ENCODE results near the gene GRM4. TPM values are rescaled to one million over a fixed set of nuclear protein-coding genes. Genes with fewer than 3 reads are reported as not detected.

GRM4 gene
- total and polyA plus RNA-seq, 9 of the 15 experiments (the other 6 are each of a cell fraction or from before 2014, with no cell fraction given), result 0.18 TPM; not detected in 8

GRCh38 chr6:34052918-34053608, 92.8 kb downstream of the GRM4 start:
- Histone ChIP-seq H3K9me1 (ENCODE audit: control insufficient read depth, insufficient read depth, low read length) (no peaks in the 10 kb centered on the region), H2AFZ (ENCODE audit: low read depth, low read length) (no peak overlapping the region), H4K20me1 (replicated peaks; ENCODE audit: control insufficient read depth, insufficient read depth, low read length) (peaks cover 9% of the 10 kb centered on the region), H3K9me3 (replicated peaks; ENCODE audit: control insufficient read depth, insufficient read depth, low read depth, low read length) (no peaks in the 10 kb centered on the region), H3K4me3 (no peak overlapping the region), H3K9ac (ENCODE audit: insufficient read depth in 1 of 2, low read depth in 2 of 2, low read length in 2 of 2) (no peak overlapping the region), H3K4me1 (replicated peaks in 1 of 2; ENCODE audit: control insufficient read depth in 2 of 2, insufficient read depth in 2 of 2, low read length in 2 of 2) (peaks cover 5 to 25% of the 10 kb centered on the region in 2 experiments; a peak in 4 of 5 replicates), H3K79me2 (ENCODE audit: control insufficient read depth, insufficient read depth, low read length) (no peaks in the 10 kb centered on the region), H3K27ac (ENCODE audit: extremely low read depth, low read depth, low read length) (no peak overlapping the region), H3K4me2 (ENCODE audit: insufficient read depth, low read length) (no peak overlapping the region), H3K36me3 (ENCODE audit: control insufficient read depth, insufficient read depth, low read length) (no peaks in the 10 kb centered on the region), H3K27me3 (ENCODE audit: control insufficient read depth in 2 of 2, insufficient read depth in 2 of 2, low read length in 2 of 2) (peaks cover 8 to 41% of the 10 kb centered on the region in 2 experiments)
- BruUV-seq (replicated peaks), result no TSS peak
- ChIA-PET CTCF (ENCODE audit: low intra/inter-chr PET ratio) (no interaction called here), POLR2A (interaction anchor here (1.0 to 1.1 kb wide), 2 partner anchors 25 to 184 kb away, joined by 3 to 4 read pairs; partner anchors contain the start of gene HMGA1)
- ATAC-seq (no peak), DNase-seq (ENCODE audit: extremely low read depth in 1 of 4, low spot score in 3 of 4) (no peak), FAIRE-seq (no peak)
- WGBS (ENCODE audit: insufficient coverage, low coverage, missing lambda C conversion rate), result 21% methylated on average over 7 of the region's 7 CpGs
- intact Hi-C loops (cut with micrococcal nuclease), result no loop called here
- in situ Hi-C loops (cut with MboI), result no loop called here
- no peak for TF ChIP-seq ZNF436 (CRISPR knock-in tag; IDR thresholded peaks at IDR 0.05)
- no peak for TF ChIP-seq RB1 (IDR thresholded peaks at IDR 0.05; ENCODE audit: low read depth)
- TF ChIP-seq RUNX1 (IDR thresholded peaks at IDR 0.05; ENCODE audit: low read depth), result no peak
- TF ChIP-seq FOXA1 (IDR thresholded peaks at IDR 0.05; ENCODE audit: borderline replicate concordance), result no peak
- peak; percentile 50; the same call in 1 of the 2 replicates for TF ChIP-seq ARID1B (IDR thresholded peaks at IDR 0.05)
- no peak for TF ChIP-seq ARNT (IDR thresholded peaks at IDR 0.05)
- TF ChIP-seq TCF7 (IDR thresholded peaks at IDR 0.05; ENCODE audit: borderline replicate concordance), result no peak
- no peak for TF ChIP-seq HDAC3 (IDR thresholded peaks at IDR 0.05; ENCODE audit: borderline replicate concordance, partially characterized antibody)
- peak; percentile 37; the same call in 1 of the 2 replicates for TF ChIP-seq BCOR (IDR thresholded peaks at IDR 0.05)
- TF ChIP-seq MEIS2 (IDR thresholded peaks at IDR 0.05; ENCODE audit: partially characterized antibody), result no peak
- TF ChIP-seq ZBTB9 (CRISPR knock-in tag; IDR thresholded peaks at IDR 0.05), result no peak
- no peak for TF ChIP-seq GABPA (tag; conservative IDR thresholded peaks at IDR 0.05; ENCODE audit: low read depth)
- peak; percentile 69 for TF ChIP-seq CBFA2T2 (conservative IDR thresholded peaks at IDR 0.05)
- no peak for TF ChIP-seq CUX1 (CRISPR knock-in tag; IDR thresholded peaks at IDR 0.05)
- TF ChIP-seq KDM2B (CRISPR knock-in tag; IDR thresholded peaks at IDR 0.05), result no peak
- no peak for TF ChIP-seq SP1 (CRISPR knock-in tag; IDR thresholded peaks at IDR 0.05)
- no peak for TF ChIP-seq ASH1L (IDR thresholded peaks at IDR 0.05; ENCODE audit: borderline replicate concordance, low read depth, partially characterized antibody)
- no peak for TF ChIP-seq SIN3A (IDR thresholded peaks at IDR 0.05; ENCODE audit: borderline replicate concordance in 2 of 2, control insufficient read depth in 1 of 2, low read depth in 2 of 2, low read length in 2 of 2)
